SK-N-SH (cell line): ENCODE results near the gene CEBPB.

ENCODE experiments used
- CTCF ChIP-seq: fragments of 200-600 bp; sonication (generic); IDR thresholded peaks from 2 replicates; pipeline ENCODE4 v1.6.1; 2017; ENCODE audit warnings: antibody characterized with exemption, mild to moderate bottlenecking, moderate library complexity
- EP300 ChIP-seq, 2 experiments: IDR thresholded peaks; 2 replicates each; pipeline versions ENCODE4 v1.4.0 to v1.6.1; 2012; ENCODE audit warnings: borderline replicate concordance in 1 of 2, low read depth in 1 of 2, low read length in 1 of 2
- NRF1 ChIP-seq: IDR thresholded peaks from 2 replicates; pipeline ENCODE4 v1.6.1; 2012; ENCODE audit warnings: low read depth, mild to moderate bottlenecking, low read length
- POLR2AphosphoS5 ChIP-seq: IDR thresholded peaks from 2 replicates; pipeline ENCODE4 v1.6.1; 2012; ENCODE audit warnings: low read depth, low read length
- RFX5 ChIP-seq: IDR thresholded peaks from 2 replicates; pipeline ENCODE4 v1.6.1; 2012; ENCODE audit warnings: mild to moderate bottlenecking, improper control_type of control experiment, low read length
- ZBTB33 ChIP-seq: IDR thresholded peaks from 2 replicates; pipeline ENCODE4 v1.4.0; 2012; ENCODE audit warnings: low read depth, borderline replicate concordance

GRCh38 chr20:50189681-50190250 is 864 bp upstream of the CEBPB start:
- TF ChIP-seq NRF1 (no peak), EP300 (IDR thresholded peaks at IDR 0.05; ENCODE audit: borderline replicate concordance in 1 of 2, low read depth in 1 of 2, low read length in 1 of 2) (no peak), RFX5 (no peak), POLR2AphosphoS5 (no peak), CTCF (no peak), ZBTB33 (no peak)
